NCI-H2171 treated with DMSO at 0.1 percent for 48 hours (cell line): ENCODE results near the gene ACOT13.
"Not testable (repeated sequence)": the region's sequence is repeated elsewhere in the genome, so short reads cannot be mapped to it uniquely, and the experiment has no call there.

Experiments
- DNase-seq: peaks from one replicate; lab custom pipeline; 2025; lab: John Stamatoyannopoulos, UW

The ACOT13 gene

DNA sequence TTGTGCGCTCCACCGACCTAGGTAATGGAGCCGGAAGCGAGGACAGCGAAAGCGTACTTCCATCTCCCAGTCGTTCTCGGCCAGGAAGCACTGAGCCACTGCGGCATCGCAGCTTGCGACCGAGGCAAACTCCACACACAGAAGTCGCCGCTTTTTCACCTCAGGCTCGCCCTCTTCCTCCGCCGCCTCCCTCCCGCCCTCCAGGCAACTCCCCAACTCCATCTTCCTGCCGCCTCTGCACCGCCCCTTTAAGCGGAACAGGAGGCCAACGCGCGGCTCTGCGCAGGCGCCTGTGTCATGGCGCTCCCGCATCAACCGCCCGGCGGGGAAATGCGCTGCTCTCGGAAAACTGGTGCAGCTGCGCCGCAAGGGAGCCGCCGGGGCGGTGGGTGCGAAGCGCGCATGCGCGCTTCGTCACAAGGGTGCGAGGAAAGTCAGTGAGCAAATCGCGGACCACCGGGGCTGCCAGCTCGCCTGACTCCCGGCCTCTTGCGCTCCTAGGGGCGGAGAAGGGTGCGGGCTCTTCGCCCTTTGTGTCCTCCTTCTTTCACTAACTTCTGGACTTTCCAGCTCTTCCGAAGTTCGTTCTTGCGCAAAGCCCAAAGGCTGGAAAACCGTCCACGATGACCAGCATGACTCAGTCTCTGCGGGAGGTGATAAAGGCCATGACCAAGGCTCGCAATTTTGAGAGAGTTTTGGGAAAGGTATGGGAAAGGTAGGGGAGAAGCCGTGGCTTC is at the start of gene ACOT13, which contains the start of gene TDP2:
Gene ACOT13, plus strand, starts transcription at position 437 of the 737 bp plus-strand sequence. Its CDS starts 187 bp downstream, at position 624.
Gene TDP2, minus strand, starts transcription at position 259 of the 737 bp plus-strand sequence. Its CDS starts 37 bp downstream, at position 222.
- DNase-seq, result peak; percentile 97

DNA sequence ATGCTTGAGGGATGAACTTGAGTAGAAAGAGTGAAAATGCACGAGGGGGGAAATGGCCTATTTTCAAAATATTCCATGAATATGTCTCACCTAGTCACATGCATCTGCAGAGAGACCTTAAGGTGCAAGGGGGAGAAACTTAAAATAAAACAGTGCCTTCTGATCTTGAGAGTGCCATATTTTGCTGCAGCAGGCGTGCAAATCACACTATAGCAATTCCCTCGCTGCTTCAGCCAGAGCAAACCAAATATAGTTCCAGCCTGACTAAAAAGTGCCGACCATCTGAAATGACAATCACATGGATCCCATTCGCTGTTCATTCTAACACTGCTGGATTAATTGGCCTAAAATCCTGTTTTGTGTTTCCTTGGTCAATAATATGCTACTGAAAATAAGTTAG is 47.2 kb upstream of the ACOT13 start:
- DNase-seq, result no peak

DNA sequence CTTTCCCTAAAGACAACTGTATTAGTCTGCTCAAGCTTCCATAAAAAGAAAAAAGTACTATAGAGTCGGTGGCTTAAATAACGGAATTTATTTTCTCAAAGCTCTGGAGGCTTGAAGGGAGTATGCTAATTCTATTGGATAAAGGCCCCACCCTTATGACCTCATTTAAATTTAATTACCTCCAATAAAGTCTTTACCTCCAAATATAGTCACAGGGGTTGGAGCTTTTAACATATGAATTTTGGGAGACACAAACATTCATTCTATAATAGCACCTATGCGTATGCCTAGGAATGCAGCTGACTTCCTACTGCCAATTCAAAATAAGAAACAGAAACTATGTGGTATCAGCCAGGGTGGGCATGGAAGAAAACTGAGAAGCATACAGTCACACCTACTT is 46.2 kb upstream of the ACOT13 start:
- no peak for DNase-seq

DNA sequence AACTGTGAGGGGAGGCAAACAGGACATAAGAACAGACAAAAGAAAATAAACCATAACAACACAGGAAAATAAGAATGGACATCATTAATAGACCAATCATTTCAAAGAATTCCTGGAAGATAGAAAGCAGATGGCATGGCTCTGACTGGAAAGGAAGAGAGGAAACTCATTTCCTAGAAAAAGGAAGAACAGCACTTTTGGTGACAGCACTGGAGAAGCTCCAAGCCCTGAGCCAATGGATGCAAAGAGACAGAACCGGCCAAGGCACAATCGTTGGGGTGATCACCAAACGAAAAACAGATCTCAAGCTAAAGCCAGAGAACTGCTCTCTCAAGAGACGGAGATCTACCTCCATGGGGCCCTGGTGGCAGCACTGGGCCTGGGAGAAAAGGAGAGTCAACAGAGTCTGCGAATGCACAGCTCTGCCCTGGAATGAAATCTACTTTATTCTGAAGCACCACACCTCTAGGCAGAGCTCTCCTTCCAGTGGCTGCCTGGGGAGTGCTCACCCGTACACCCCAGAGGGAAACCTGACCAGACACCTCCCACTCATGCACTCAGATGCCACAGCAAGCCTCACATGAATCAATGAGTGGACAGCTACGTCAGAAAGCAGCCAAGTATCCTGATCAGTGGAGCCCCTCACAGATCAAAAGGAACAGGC is 45.1 kb upstream of the ACOT13 start:
- DNase-seq, result no peak

DNA sequence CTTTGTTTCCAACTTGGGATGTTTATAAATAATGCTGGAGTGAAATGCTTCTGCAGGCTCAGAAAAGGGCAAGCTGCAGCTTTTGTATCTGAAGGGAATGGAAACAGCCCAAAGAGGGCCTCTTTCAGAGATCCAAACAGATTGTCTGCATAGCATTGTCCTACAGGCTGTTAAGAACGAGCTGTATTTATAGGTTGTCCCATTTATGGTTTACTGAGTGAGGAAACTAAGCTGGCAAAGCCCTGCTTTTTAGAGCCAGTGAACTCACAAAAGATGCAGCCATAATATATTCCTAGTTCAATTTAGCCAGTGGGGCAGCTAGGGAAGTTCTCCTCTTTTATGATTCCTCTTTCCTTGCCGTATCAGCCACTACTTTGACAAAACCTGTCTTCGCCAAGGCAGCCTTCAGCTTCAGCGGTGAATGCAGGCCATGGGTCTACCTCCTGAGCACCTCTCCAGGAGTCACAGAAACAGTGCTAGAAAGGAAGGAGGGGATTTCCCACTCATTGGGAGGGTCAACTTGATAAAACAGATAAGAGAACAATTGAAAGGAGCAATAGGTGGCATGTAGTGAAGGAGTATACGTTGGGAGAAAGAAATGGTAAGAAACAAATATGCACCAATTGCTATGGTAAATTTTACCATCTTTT is 35.9 kb upstream of the ACOT13 start:
- no peak for DNase-seq

DNA sequence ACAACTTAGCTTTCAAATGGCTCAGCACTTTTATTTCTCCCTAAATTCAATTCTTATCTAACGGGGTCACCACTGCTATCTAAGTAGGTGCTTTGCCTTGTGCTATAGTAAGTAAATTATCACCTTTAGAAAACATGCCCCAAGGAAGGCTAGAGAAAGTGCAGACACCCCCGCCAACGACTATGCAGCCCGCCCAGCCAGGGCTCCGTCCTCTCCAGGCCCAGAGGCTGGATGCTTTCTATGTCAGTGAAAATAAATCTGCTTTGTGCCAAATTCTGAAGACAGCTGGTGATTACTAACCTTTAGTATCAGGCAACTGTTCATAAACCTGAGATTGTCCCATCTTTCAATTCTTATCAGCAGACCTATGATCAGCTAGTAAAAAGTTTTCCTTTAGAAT is 35.2 kb upstream of the ACOT13 start:
- DNase-seq, result no peak

DNA sequence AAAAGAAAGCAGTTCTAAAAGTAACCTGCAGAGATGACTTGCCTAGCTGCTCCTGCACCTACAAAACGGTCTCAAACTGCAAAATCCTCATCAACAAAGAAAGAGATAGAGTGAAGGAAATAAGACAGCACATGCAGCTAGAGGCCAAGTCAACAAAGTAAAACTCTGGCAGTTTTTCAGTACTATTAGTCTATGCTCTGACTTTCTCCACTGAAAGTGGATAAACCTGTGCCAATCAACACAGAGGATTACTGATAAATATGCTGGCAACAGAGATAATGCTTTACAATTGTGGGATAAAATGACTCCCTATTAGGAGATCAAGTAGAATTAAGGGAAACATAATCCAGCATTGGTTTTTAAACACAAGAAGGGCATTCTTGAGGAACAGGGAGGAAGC is 34.3 kb upstream of the ACOT13 start:
- no peak for DNase-seq

DNA sequence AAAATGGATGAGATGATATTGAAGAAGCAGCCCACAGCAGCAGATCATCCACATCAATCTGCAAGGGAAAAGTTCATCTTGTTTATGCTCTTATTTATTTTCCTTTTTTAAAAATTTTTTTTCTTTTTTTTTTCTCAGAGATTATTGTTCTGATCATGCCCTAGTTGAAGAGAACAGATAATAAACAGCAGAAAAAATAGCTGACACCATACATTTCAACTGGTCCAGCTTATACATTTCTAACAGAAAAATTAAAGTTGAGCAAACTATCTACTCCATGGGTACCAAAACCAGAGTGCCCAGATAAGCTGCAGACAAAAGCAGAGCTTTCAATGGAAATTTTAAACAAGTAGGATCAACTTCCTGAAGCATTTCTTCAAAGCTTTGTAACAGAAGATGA is 30.2 kb upstream of the ACOT13 start:
- DNase-seq, result no peak

DNA sequence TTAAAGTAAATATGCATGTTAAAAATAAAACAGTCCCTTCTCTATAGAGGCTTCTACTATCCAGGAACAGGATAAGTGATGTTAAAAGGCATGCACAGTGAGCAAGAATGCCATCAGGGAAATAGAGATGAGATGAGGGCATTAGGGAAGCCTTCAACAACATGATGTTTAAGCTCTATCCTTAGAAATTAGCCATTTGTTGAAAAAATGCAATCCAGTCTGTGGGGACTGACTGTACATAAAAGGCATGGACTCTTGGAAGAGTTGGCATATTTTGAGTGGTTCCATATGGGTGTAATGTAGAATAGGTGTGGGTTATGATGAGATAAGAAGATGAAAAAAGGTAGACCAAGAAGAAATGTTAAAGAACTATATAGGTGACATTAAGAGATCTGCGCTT is 26.7 kb upstream of the ACOT13 start:
- DNase-seq, result peak; percentile 12

DNA sequence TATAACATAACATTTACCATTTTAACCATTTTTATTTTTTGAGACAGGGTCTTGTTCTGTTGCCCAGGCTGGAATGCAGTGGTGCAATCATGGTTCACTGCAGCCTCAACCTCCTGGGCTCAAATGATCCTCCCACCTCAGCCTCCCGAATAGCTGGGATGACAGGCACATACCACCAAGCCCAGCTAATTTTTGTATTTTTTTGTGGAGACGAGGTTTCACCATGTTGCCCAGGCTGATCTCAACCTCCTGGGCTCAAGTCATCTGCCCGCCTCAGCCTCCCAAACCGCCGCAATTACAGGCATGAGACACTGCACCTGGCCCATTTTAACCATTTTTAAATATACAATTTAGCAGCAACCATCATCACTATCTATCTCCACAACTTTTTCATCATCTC is 26.2 kb upstream of the ACOT13 start:
- not testable (repeated sequence) for DNase-seq

DNA sequence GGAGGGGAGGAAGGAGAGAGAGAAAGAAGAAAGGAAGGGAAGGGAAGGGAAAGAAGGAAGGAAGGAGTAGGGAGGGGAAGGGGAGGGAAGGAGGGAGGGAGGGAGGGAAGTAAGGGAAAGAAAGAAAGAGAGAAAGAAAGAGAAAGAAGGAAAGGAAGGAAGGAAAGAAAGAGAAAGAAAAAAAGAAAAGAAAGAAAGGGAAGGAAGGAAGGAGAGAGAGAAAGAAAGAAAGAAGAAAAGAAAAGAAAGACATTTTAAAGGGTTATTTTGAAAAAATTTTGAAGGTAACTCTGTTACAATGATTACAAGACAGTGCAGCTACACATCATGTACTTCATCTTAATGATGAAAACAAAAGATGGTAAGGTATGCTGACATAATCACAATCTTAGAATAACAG is 24.8 kb upstream of the ACOT13 start:
- no peak for DNase-seq

DNA sequence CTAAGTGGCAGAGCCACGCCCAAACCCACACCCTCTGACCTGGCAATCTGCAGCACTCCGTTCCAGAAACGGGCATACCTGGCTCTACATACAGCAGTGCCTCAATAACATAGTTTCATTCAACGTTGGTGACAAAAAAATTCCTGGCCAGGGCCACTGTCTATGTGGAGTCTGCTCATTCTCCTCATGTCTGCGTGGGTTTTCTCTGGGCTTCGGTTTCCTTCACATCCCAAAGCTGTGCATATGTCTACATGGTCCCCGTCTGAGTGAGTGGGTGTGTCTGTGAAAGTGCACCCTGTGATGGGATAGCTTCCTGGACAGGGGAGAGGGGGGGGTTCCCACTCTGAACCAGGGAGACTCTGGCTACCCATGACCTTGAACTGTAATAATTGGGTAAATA is 23.0 kb upstream of the ACOT13 start:
- DNase-seq, result no peak

DNA sequence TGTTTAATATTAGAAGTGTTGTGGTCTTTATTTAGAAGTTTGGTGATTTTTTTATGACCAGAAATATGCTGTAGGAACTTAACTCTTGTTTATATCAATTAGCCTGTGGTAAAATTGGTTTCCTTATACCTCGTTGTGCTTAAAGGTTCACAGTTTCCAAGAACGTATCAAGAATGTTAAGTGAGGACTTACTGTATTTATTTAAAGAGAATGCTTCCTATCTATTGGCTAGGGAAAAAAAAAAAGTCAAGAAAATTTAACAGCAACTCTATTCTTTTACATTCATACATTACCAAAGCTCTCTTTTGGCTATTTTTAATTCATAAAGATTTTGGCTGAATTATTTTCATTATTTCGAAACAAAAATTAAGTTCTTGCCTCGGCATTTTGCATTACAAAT is 22.5 kb upstream of the ACOT13 start:
- DNase-seq, result no peak

DNA sequence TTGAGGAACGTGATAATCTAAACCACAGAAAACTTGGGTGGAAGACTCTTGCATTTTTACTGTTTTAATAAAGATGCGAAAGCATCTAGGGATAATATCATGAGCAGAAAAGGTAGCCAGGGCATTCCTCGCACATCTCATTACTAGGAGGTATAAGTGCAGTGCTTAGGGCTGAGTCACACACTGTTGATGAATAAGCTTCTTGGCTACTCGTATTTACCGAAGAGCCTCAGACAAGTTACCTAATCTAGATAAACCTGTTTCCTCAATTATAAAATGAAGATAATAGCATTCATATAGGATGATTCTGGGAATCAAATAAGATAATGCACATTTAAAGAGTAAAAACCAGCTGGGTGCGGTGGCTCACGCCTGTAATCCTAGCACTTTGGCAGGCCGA is 20.1 kb upstream of the ACOT13 start:
- DNase-seq, result no peak

DNA sequence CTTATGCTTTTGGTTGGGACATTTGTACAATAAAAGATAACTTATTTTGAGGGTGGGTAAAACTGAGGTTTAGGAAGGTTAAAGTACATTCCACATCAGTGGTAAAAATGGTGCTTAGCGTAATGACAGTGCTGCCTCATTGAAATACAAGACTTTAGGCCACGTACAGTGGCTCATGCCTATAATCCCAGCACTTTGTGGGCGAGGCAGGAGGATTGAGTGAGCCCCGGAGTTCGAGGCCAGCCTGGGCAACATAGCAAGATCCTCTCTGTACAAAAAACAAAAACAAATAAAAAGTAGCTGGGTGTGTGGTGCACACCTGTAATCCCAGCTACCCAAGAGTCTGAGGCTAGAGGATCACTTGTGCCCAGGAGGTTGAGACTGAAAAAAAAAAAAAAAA is 18.6 kb upstream of the ACOT13 start:
- DNase-seq, result no peak

DNA sequence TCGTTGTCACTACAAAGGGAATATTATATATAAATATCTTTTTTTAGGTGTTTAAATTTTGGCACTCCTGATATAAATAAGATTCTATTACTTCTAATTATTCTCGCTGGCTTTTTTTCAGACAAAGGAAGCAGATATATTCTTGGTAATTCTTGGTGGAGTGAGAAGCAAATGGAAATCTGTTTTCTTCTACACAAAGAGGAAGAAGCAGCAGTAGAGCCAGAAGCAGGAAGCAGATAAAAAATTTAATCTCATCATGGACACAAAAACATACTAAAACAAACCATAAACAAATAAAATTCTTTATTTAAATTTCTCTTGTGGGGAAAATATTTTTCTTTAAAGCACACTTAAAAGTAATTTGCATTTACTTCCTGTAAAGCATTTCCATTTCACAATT is 17.2 kb upstream of the ACOT13 start:
- DNase-seq, result no peak

DNA sequence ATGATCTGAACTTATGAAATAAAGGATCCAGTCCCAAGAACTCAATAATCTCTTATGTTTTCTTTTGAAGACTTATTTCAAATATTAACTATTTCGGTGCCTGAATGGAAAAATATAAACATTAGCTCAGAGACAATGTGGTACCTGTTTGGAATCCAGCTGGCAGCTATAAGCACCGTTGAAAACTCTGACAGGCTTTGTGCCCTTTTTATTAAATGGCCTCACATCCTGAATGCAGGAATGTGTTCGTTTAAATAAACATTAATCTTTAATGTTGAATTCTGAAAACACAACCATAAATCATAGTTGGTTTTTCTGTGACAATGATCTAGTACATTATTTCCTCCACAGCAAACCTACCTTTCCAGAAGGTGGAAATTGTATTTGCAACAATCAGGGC is 16.5 kb upstream of the ACOT13 start:
- DNase-seq, result no peak

DNA sequence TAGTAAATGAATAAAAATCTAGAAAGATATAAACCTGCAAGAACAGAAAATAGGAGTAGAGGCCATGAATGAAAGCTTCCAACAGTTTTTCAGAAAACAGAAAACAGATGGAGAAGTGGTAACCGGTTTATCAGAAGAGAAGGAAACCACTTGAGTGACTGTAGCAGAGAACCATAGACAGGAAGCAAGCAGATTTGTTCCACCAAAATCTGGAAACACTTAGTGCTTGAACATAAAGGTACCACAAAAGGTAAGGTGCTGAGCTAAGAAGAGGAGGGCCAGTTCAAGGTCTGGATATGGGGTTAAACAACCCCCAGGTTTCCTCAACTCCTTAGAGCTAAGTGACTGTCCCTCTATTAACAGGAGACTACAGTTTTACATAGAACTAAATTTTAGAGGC is 11.7 kb upstream of the ACOT13 start:
- no peak for DNase-seq

DNA sequence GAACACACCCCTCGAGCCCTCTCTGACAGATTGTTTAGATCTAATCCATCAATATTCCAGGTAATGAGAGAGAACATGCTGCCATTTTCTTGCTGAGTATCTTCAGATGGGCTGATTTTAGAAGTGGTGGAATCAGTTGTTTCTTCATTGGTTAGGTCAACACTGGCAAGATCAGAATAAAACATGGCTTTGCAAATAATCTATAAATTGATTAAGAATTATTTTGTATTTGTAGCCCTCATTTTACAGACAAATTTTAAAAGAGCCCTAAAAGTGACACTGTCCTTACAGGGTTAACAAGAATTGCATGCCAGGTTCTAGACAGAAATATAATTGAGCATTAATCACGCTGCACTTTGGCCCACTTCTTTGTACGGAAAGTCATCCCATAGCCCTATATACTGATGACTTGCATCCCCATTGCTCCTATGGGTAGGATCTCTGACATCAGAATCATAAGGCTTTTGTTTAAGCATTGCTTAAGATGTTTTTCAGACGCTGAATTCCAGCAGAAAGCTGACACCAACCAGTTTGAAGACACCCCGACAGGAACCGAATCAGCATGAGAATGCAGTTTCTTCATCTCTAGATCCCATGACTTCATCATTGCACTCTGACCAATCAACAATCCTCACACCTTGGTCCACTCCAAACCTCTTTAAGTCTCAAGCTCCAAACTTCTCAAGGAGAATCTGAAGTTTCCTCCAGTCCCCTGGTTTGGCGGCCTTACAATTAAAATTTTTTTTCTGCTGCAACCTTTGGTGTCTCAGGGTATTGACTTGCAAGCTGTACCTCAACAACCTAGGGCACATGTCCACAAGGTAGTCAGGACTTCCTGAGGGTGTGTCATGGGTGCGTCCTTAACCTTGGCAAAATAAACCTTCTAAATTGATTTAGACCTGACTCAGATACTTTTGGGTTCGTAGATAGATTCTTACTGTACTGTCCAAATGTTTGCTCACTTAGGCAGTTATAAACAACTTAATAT is 8.0 kb upstream of the ACOT13 start:
- no peak for DNase-seq

DNA sequence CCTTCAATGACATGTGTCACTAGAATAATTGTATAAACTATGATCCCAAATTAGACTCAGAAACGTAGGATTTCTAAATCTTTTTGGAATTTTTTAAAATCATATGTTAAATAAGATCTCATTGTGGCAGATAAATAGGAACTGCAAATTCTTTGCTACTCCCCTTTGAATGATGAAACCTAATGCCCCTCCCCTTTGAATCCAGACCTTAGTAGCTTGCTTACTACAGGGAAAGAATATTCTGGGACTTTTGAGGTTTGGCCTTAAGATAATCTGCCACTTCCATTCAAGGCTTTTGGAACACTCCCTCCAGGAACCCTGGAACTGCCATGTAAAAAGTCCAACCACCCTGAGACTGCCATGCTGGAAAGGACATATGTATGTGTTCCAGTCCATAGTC is 7.3 kb upstream of the ACOT13 start:
- no peak for DNase-seq

DNA sequence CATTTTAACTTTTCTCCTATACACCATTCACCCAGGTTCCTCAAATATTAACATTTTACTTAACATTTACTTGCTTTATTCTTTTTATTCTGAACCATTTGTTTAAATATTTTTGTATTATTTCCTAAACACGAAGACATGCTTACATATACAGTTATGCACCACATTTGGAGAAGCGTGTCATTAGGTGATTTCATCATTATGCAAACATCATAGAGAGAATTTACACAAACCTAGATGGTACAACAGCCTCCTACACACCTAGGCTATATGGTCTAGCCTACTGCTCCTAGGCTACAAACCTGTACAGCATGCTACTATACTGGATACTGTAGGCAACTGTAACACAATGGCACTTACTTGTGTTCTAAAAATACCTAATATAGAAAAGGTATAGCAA is 6.8 kb upstream of the ACOT13 start:
- DNase-seq, result no peak

DNA sequence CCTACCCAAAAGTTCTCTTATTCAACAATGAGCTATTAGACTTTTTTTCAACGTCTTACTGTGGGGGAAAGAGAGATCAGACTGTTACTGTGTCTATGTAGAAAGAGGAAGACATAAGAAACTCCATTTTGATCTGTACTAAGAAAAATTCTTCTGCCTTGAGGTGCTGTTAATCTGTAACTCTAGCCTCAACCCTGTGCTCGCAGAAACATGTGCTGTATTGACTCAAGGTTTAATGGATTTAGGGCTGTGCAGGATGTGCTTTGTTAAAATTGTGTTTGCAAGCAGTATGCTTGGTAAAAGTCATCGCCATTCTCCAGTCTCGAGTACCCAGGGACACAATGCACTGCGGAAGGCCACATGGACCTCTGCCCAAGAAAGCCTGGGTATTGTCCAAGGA is 5.1 kb upstream of the ACOT13 start:
- DNase-seq, result not testable (repeated sequence)
